Spleen (tissue), 11 donors: ENCODE measurements around the gene MAP3K8. TPM values are rescaled to one million over a fixed set of nuclear protein-coding genes. Genes with fewer than 3 reads are reported as not detected.

Source experiments
- DNase-seq: peaks from one replicate; pipeline ENCODE4 v3.0.0-alpha.2; 2020
- H3K27ac ChIP-seq, 8 donors: fragments of 200-600 bp; sonication (generic) in 7 of 8; 1 replicate in 4 of 8; 2 replicates in 4 of 8; pipeline versions ENCODE4 v1.5.0 to v1.8.0; 2016 to 2021; ENCODE audit warnings: inconsistent platforms in 4 of 8, mild to moderate bottlenecking in 4 of 8, moderate library complexity in 1 of 8
- H3K27me3 ChIP-seq, 7 donors: fragments of 200-600 bp; sonication (generic) in 6 of 7; replicated peaks in 1 of 7; 1 replicate in 4 of 7; 2 replicates in 3 of 7; pipeline versions ENCODE4 v1.5.0 to v1.8.0; 2016 to 2021; ENCODE audit warnings: inconsistent platforms in 3 of 7, mild to moderate bottlenecking in 1 of 7
- H3K36me3 ChIP-seq, 6 donors: fragments of 200-600 bp; sonication (generic) in 5 of 6; 1 replicate in 4 of 6; 2 replicates in 2 of 6; pipeline versions ENCODE4 v1.5.0 to v1.8.0; 2016 to 2021; ENCODE audit warnings: inconsistent platforms in 2 of 6
- H3K4me1 ChIP-seq, 6 donors: fragments of 200-600 bp; sonication (generic) in 5 of 6; 1 replicate in 3 of 6; 2 replicates in 3 of 6; pipeline versions ENCODE4 v1.5.0 to v1.8.0; 2016 to 2021; ENCODE audit warnings: inconsistent platforms in 3 of 6
- H3K4me3 ChIP-seq, 8 donors: fragments of 200-600 bp; sonication (generic) in 7 of 8; 1 replicate in 4 of 8; 2 replicates in 4 of 8; pipeline versions ENCODE4 v1.5.0 to v1.8.0; 2016 to 2021; ENCODE audit warnings: inconsistent platforms in 4 of 8, mild to moderate bottlenecking in 4 of 8, moderate library complexity in 2 of 8
- H3K9me3 ChIP-seq, 8 donors: fragments of 200-600 bp; sonication (generic) in 7 of 8; 1 replicate in 4 of 8; 2 replicates in 4 of 8; pipeline versions ENCODE4 v1.5.0 to v1.8.0; 2016 to 2021; ENCODE audit warnings: inconsistent platforms in 4 of 8
- POLR2A ChIP-seq, 3 donors: fragments of 450-650 bp; IDR thresholded peaks; one replicate each; pipeline ENCODE4 v1.5.1; 2017; ENCODE audit warnings: antibody characterized with exemption in 3 of 3, mild to moderate bottlenecking in 1 of 3
- POLR2AphosphoS5 ChIP-seq, 3 donors: sonication (generic); formaldehyde crosslinking; IDR thresholded peaks; one replicate each; pipeline ENCODE4 v1.5.1; 2017; ENCODE audit warnings: antibody characterized with exemption in 3 of 3
- WGBS, 5 donors: extraction: QIAGEN DNeasy Blood & Tissue Kit in 3 of 5; methylation state at CpG; one replicate each; pipeline versions ENCODE4 v1.1.5 to v1.1.7; 2013 to 2018; 5-methylcytosine and 5-hydroxymethylcytosine counted together
- intact Hi-C: fragments of 100-400 bp; cut with DNase I; formaldehyde crosslinking; loops from one replicate; pipeline ENCODE4 v1.15.0; 2023; ENCODE audit warnings: low total_unique reads
- polyA plus RNA-seq, 3 donors: library from polyadenylated mRNA; stranded (reverse); fragments of 200-250 nt; gene quantifications; one replicate each; pipeline ENCODE4 v1.2.1, GENCODE V29; 2013
- total RNA-seq, 7 donors: library from RNA; depleted of rRNA in 3 of 7; stranded (reverse); fragments of >200 nt in 3 of 7; fragmentation: NEBNext Ultra II Directional in 4 of 7; extraction: Animal tissue kit (Norgen Biotek cat#: 25700) in 4 of 7; gene quantifications; one replicate each; pipeline versions ENCODE4 v1.1.0 to v1.2.1, GENCODE V29; 2016 to 2021
- TF ChIP-seq, protein P1 (sequence below), 11 experiments: fragments of 200-600 bp in 7 of 11; fragments of 450-650 bp in 4 of 11; sonication (generic) in 4 of 11; IDR thresholded peaks in 8 of 11; conservative IDR thresholded peaks in 3 of 11; 1 replicate in 7 of 11; 2 replicates in 4 of 11; pipeline versions ENCODE4 v1.4.0 to v1.8.0; 2016 to 2021; ENCODE audit warnings: antibody characterized with exemption in 11 of 11, inconsistent platforms in 4 of 11, mild to moderate bottlenecking in 1 of 11
- donor health status: healthy with polysubstance abuse.
- donor health status: DM: no; HTN: no; CAD: no; lungs with moderate emphysema.
- donor health status: DM: no; HTN: no; CAD: no.
- donor health status: Bipolar disorder and iron deficiency.
- donor health status: healthy.
- donor health status: DM: no; HTN: no; CAD: no.
- donor health status: DM: yes; HTN: yes; CAD: no.

The MAP3K8 gene
- total and polyA plus RNA-seq, 10 donors, result 24.8 to 84.3 (median 60.2) TPM

DNA sequence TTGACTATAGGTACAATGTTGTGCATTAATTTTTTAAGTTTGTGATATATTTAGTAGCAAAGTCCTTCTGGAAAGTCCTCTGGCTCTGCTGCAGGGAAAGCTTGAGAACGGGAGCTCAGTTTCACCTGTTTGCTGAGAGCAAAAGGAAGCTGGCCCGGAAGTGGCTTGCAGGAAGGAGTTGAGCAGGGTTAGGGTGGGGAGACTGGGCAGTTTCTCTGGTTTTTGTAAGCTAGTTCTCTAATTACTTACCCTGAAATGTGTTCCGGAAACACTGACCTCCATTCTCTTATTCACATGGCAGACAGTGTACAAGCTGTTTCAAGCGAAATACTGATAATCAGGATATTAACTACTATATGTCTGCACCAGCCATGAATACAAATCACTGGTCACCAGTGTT is 22.3 kb downstream of the MAP3K8 start:
- peak; percentile 88 for DNase-seq
- Histone ChIP-seq H3K9me3 (no peaks in the 10 kb centered on the region), H3K27ac (peak overlapping the region; percentile 63 to 88 (median 81)), H3K36me3 (peaks cover 5 to 95% (median 62%) of the 10 kb centered on the region in 6 donors), H3K4me1 (peaks cover 25 to 84% (median 66%) of the 10 kb centered on the region in 6 donors), H3K27me3 (no peaks in the 10 kb centered on the region), H3K4me3 (peak overlapping the region in 5 of 8 donors; percentile 3 to 46 (median 17))
- intact Hi-C loops, result no loop called here
- TF ChIP-seq POLR2A (IDR thresholded peaks at IDR 0.05), result no peak
- WGBS, 5 donors, result 4 to 16% (median 13%) methylated on average over 4 of the region's 4 CpGs

GRCh38 chr10:30459283-30459682 is 25.3 kb downstream of the MAP3K8 start:
- H3K27ac ChIP-seq, result peak overlapping the region in 7 of 8 donors; percentile 42 to 88 (median 82)
- H3K36me3 ChIP-seq, result peaks cover 5 to 84% (median 55%) of the 10 kb centered on the region in 6 donors
- H3K4me3 ChIP-seq, result peak overlapping the region in 1 of 8 donors; percentile 29
- peaks cover 25 to 89% (median 57%) of the 10 kb centered on the region in 6 donors for H3K4me1 ChIP-seq
- 43 to 79% (median 58%) methylated on average over 6 of the region's 6 CpGs for WGBS, 5 donors
- H3K27me3 ChIP-seq, result no peaks in the 10 kb centered on the region
- DNase-seq, result peak; percentile 81
- H3K9me3 ChIP-seq, result no peaks in the 10 kb centered on the region
- intact Hi-C loops, result no loop called here
- TF ChIP-seq POLR2A (IDR thresholded peaks at IDR 0.05) (no peak), POLR2AphosphoS5 (IDR thresholded peaks at IDR 0.05) (peak in 2 of 3 donors; percentile 38 to 54)
- TF ChIP-seq, protein P1, sequence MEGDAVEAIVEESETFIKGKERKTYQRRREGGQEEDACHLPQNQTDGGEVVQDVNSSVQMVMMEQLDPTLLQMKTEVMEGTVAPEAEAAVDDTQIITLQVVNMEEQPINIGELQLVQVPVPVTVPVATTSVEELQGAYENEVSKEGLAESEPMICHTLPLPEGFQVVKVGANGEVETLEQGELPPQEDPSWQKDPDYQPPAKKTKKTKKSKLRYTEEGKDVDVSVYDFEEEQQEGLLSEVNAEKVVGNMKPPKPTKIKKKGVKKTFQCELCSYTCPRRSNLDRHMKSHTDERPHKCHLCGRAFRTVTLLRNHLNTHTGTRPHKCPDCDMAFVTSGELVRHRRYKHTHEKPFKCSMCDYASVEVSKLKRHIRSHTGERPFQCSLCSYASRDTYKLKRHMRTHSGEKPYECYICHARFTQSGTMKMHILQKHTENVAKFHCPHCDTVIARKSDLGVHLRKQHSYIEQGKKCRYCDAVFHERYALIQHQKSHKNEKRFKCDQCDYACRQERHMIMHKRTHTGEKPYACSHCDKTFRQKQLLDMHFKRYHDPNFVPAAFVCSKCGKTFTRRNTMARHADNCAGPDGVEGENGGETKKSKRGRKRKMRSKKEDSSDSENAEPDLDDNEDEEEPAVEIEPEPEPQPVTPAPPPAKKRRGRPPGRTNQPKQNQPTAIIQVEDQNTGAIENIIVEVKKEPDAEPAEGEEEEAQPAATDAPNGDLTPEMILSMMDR (IDR thresholded peaks at IDR 0.05 in 8 of 11, conservative IDR thresholded peaks at IDR 0.05 in 3 of 11), result no peak

- H3K27me3 ChIP-seq, result no peaks in the 10 kb centered on the region
- H3K9me3 ChIP-seq, result no peaks in the 10 kb centered on the region
- intact Hi-C loops, result no loop called here
- no peak for DNase-seq
- TF ChIP-seq, protein P1 (IDR thresholded peaks at IDR 0.05 in 8 of 11, conservative IDR thresholded peaks at IDR 0.05 in 3 of 11), result no peak
- no peak for TF ChIP-seq POLR2AphosphoS5 (IDR thresholded peaks at IDR 0.05)
- H3K36me3 ChIP-seq, result peaks cover 5 to 76% (median 55%) of the 10 kb centered on the region in 6 donors
- H3K4me3 ChIP-seq, result peak overlapping the region in 1 of 8 donors; percentile 10
- peaks cover 21 to 81% (median 49%) of the 10 kb centered on the region in 6 donors for H3K4me1 ChIP-seq
- WGBS, 5 donors, result 93 to 99% (median 96%) methylated on average over 3 of the region's 3 CpGs
- peak overlapping the region in 6 of 8 donors; percentile 52 to 88 (median 83) for H3K27ac ChIP-seq
These were observed 26.1 kb downstream of the MAP3K8 start for GRCh38 chr10:30460121-30460520.

- intact Hi-C loops, result no loop called here
- Histone ChIP-seq H3K4me1 (peaks cover 0 to 64% (median 28%) of the 10 kb centered on the region in 6 donors), H3K27me3 (no peaks in the 10 kb centered on the region), H3K4me3 (no peak overlapping the region), H3K9me3 (no peaks in the 10 kb centered on the region), H3K27ac (peak overlapping the region in 4 of 8 donors; percentile 19 to 88 (median 35)), H3K36me3 (peaks cover 5 to 58% (median 53%) of the 10 kb centered on the region in 6 donors)
- DNase-seq, result no peak
- TF ChIP-seq, protein P1 (IDR thresholded peaks at IDR 0.05 in 8 of 11, conservative IDR thresholded peaks at IDR 0.05 in 3 of 11), result no peak
- peak in 1 of 3 donors; percentile 36 for TF ChIP-seq POLR2AphosphoS5 (IDR thresholded peaks at IDR 0.05)
- 54 to 85% (median 72%) methylated on average over 4 of the region's 4 CpGs for WGBS, 5 donors
These were observed 28.5 kb downstream of the MAP3K8 start for GRCh38 chr10:30462513-30462912.
